Placental epithelial cell (primary cell): Measurements from ENCODE around the gene SSX3. TPM values are rescaled to one million over a fixed set of nuclear protein-coding genes. Genes with fewer than 3 reads are reported as not detected.

Source experiments
- small RNA-seq: library from RNA; depleted of rRNA; stranded (forward); fragments of <200 nt; gene quantifications from one replicate; pipeline ENCODE3, GENCODE V24; 2012
- total RNA-seq: library from RNA; depleted of rRNA; stranded (reverse); fragments of >200 nt; gene quantifications from 2 replicates; pipeline ENCODE4 v1.2.3, GENCODE V29; 2012

SSX3 gene
- not detected in 2 replicates for total RNA-seq

DNA sequence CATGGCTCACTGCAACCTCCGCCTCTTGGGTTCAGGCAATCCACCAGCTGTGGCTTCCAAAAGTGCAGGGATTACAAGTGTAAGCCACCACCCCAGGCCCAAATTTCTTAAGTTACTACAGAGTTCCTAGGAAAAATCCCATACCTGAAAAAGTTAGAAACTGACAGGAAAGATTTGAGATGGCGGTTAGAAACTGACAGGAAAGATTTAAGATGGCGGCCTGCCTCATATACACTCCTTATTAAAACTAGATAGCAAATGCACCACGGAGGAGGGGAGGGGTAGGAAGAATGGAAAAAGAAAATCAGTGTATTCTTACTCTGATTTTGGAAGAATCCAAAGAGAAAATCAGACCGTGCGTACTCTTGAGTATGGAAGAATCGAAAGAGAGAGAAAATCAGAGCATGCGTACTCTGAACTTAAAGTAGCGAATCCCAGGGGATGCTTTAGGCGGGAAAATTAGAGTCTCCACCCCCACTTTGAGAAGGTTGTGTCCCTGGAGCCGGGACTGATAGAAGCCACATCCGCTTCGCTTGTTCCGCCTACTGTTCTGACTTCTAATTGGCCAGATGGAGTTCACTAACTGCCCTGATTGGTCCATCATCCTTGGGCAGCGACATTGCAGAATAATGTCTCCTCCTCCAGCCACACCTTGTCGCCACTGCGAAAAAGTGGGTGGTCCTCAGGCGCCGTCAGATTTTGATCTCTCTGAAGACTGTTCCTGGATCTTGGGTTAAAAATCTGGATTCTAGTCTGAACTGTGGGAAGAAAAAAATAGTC lies at the start of gene SSX3:
TSS of gene SSX3 (minus strand) at position 389 of the 780 bp plus-strand sequence. CDS start 1,454 bp downstream, outside the sequence.

GRCh38 chrX:48383239-48383638 lies 26.7 kb upstream of the SSX3 start, which contains the start of gene SSX4:
Gene SSX4 (plus strand): TSS chrX:48383539. CDS start chrX:48384054, 515 bp downstream.

Small RNAs within 50 kb of the gene (small RNA-seq; reads per million reads assigned to genes)
- gene AL606490.7 = not detected
- gene AL606490.9 = not detected

Other genes with a start within 250 kb of the SSX3 start
- gene SPACA5B, start 226.1 kb downstream of the SSX3 start, total RNA-seq = not detected in 2 replicates
- gene SSX5, start 159.9 kb downstream of the SSX3 start, total RNA-seq = not detected in 2 replicates
- not detected in 2 replicates for gene SSX1, start 101.3 kb downstream of the SSX3 start, total RNA-seq
- gene SSX4, start 26.8 kb upstream of the SSX3 start, total RNA-seq = not detected in 2 replicates
- not detected in 2 replicates for gene SSX4B, start 55.3 kb upstream of the SSX3 start, total RNA-seq
- gene SLC38A5, start 113.6 kb upstream of the SSX3 start, total RNA-seq = 36.1 and 65.6 TPM in 2 replicates
- 71.8 and 160 TPM in 2 replicates for gene FTSJ1, start 119.5 kb upstream of the SSX3 start, total RNA-seq
- gene PORCN, start 152.3 kb upstream of the SSX3 start, total RNA-seq = 73.0 and 246 TPM in 2 replicates
- gene EBP, start 165.1 kb upstream of the SSX3 start, total RNA-seq = 87.6 and 210 TPM in 2 replicates
- gene TBC1D25, start 183.0 kb upstream of the SSX3 start, total RNA-seq = 16.1 and 18.7 TPM in 2 replicates
- 204 and 375 TPM in 2 replicates for gene RBM3, start 217.8 kb upstream of the SSX3 start, total RNA-seq
- 159 and 163 TPM in 2 replicates for gene WDR13, start 240.8 kb upstream of the SSX3 start, total RNA-seq